Stimulated activated memory B cell treated with anti-CD40 and anti-IgM and Interleukin-4, amounts not matched to agents 10 μg/mL and 1 μg/mL and 100 μg/mL, for 72 hours (primary cell): Measurements from ENCODE around the gene HLA-DPA1.

Experiments used
- ATAC-seq: fragments of 150-1000 bp; cut with Tn5 transposase; 2 replicates; pipeline ENCODE4 v1.10.0; 2021
- H3K27ac Mint-ChIP-seq: one replicate; pipeline ENCODE4 v1.8.0; 2022; ENCODE audit warnings: mild to moderate bottlenecking, mixed read lengths
- H3K27me3 Mint-ChIP-seq: one replicate; pipeline ENCODE4 v1.8.0; 2022; ENCODE audit warnings: mixed read lengths
- H3K36me3 Mint-ChIP-seq: one replicate; pipeline ENCODE4 v1.8.0; 2022; ENCODE audit warnings: mixed read lengths
- H3K4me1 Mint-ChIP-seq: one replicate; pipeline ENCODE4 v1.8.0; 2022; ENCODE audit warnings: mixed read lengths
- H3K4me3 Mint-ChIP-seq: one replicate; pipeline ENCODE4 v1.8.0; 2022; ENCODE audit warnings: mild to moderate bottlenecking, moderate library complexity, mixed read lengths
- H3K9me3 Mint-ChIP-seq: one replicate; pipeline ENCODE4 v1.8.0; 2022; ENCODE audit warnings: mixed read lengths

The HLA-DPA1 gene

DNA sequence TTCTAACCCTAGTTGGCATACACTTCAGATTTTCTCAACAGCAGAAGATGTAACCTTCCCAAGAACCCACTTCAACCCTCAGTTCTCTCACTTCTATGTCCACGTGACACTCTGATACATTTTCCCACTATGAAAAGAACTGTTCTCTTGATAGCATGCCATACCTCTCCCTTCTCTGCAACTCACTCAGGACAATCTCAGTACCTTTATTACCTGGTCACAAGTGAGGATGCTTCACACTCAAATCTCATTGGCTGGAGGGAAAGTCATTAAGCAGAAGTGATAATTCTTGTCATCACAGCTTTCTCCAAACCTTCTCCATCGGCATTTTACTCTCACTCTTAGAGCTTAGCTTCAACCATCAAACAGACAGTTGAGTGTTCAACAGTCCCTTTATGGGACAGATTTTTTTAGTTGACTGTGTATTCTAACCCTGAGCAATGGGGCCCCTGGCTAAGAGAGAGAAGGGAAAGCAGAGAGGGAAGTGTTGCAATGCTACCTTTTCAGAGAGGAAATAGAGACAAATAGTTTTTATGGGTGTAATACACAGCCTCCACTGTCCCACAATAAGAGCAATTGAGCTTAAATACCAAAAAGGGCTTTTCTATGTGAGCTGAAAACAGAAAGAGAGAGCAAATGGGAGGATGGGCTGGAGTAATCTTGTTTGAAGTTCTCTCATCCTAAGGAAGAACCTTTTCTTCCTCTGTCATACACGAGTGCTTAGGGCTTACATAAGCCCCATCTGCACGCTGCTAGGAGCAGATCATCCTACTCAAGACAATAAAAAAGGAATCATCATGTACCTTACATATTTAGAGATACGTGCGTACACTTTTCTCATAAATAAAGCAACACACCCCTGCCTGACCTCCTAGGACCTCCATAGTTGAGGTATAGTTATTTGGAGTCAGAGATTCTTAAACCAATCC is 16.0 kb downstream of the HLA-DPA1 start:
- peaks cover 27% of the 10 kb centered on the region for H3K4me1 Mint-ChIP-seq
- H3K9me3 Mint-ChIP-seq: peaks cover 6% of the 10 kb centered on the region
- ATAC-seq: peak; percentile 95
- H3K27me3 Mint-ChIP-seq: no peaks in the 10 kb centered on the region
- H3K27ac Mint-ChIP-seq: peak overlapping the region; percentile 92
- peak overlapping the region; percentile 60 for H3K4me3 Mint-ChIP-seq
- peaks cover 6% of the 10 kb centered on the region for H3K36me3 Mint-ChIP-seq

DNA sequence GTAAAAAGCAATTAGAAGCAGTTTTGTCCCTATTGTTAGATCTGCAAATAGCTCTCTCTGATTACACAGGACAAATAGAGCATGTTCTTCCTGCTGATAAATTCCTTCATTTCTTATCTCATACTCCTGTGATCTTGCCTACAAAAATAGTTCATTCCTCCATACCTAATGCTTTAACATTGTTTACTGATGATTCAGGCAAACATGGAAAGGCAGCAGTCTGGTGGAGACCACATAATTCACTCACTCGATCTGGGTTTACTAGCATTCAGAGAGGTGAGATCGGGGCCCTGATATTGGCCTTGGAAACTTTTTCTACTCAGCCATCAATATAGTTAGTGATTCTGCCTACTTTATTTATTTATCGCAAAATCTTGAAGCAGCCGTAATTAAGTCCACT is 20.2 kb downstream of the HLA-DPA1 start:
- Mint-ChIP-seq H3K36me3 (no peaks in the 10 kb centered on the region), H3K27me3 (no peaks in the 10 kb centered on the region), H3K9me3 (peaks cover 3% of the 10 kb centered on the region), H3K4me1 (peaks cover 34% of the 10 kb centered on the region), H3K4me3 (no peak overlapping the region), H3K27ac (peak overlapping the region; percentile 27)
- no peak for ATAC-seq

DNA sequence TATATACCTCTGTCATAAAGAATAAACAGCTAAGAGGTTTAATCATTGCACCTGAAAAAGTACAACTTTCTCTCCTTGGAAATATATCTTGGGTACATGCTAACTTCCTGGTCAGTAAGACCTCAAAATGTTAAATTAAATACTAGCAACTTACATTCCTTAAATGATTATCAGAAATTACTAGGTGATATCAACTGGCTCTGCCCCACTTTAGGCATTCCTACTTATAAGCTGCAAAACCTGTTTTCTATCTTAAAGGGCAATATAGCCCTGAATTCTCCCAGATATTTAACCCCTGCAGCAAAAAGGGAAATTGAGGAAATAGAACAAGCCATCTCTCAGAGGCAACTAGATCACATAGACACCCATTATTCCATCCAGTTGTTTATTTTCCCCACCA is 20.8 kb downstream of the HLA-DPA1 start:
- Mint-ChIP-seq H3K27me3 (no peaks in the 10 kb centered on the region), H3K4me3 (no peak overlapping the region), H3K27ac (peak overlapping the region; percentile 27), H3K4me1 (peaks cover 28% of the 10 kb centered on the region), H3K9me3 (peaks cover 3% of the 10 kb centered on the region), H3K36me3 (no peaks in the 10 kb centered on the region)
- no peak for ATAC-seq

DNA sequence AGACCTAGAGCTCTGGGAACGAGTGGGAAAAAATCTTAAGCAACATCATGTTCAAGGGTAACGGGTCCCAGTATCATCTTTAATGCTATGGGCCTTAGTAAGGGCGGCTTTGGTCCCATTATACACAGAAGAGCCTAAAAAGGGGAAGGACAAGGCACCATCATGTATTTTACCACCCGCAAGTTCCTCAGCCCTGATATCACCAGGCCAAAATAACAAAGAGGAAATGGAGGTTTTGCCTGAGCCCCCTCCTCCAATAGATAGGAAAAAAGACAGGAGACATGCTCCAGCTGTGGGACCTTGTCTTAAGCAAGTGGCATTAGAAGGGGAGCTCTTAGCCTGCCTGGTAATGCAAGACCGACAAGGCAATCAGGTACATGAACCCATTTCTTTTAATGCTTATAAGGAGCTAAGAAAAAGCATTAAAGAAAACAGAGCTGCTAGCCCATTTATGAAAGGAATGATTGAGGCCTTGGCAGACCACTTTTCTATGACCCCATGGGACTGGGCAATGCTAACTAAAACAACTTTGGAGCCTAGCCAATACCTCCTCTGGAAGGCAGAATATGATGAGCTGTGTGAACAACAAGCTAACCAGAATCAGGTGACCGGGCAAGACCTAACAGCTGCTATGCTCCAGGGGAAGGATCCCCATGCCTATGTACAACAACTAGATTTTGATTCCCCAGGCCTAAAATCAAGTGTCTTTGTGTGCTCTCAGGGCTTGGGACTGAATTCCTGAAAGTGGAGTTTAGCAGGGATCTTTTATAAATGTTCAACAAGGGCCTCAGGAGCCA is 23.2 kb downstream of the HLA-DPA1 start:
- H3K36me3 Mint-ChIP-seq: no peaks in the 10 kb centered on the region
- no peak for ATAC-seq
- H3K4me1 Mint-ChIP-seq: peaks cover 21% of the 10 kb centered on the region
- H3K9me3 Mint-ChIP-seq: peaks cover 3% of the 10 kb centered on the region
- no peak overlapping the region for H3K4me3 Mint-ChIP-seq
- H3K27ac Mint-ChIP-seq: peak overlapping the region; percentile 80
- H3K27me3 Mint-ChIP-seq: no peaks in the 10 kb centered on the region

DNA sequence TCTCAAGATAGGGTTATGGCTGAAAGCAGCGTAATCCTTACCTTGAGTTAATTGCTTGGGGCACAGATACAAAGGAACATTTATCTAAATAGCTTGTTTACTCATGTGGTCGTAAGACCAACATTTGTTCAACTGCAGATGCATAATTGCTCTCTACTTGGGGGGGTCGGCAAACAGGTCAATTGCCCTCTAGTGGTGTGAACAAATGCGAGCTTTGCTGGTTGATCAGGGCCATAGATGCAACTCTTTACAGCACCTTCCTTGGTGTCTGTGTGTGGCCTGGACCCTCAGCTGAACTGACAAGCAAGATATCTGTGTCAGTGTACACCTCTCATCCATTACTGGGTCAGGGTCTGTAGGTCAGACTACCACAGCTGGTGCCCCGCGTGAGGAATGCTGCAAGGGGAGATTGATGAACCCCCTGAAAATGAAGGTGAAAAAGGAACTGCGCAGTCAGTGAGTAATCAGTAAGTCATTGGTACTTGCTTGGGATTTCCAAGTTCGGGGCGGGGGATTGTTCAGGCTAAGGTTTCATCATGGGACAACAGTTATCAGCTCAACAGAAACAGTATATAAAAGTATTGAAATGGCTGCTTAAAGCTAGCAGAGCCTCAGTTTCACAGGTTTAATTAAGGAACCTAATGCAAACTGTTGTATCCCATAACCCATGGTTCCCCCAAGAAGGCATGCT is 24.0 kb downstream of the HLA-DPA1 start:
- no peaks in the 10 kb centered on the region for H3K27me3 Mint-ChIP-seq
- no peak overlapping the region for H3K4me3 Mint-ChIP-seq
- peak overlapping the region; percentile 80 for H3K27ac Mint-ChIP-seq
- H3K4me1 Mint-ChIP-seq: peaks cover 24% of the 10 kb centered on the region
- no peak for ATAC-seq
- H3K36me3 Mint-ChIP-seq: no peaks in the 10 kb centered on the region
- H3K9me3 Mint-ChIP-seq: peaks cover 3% of the 10 kb centered on the region

DNA sequence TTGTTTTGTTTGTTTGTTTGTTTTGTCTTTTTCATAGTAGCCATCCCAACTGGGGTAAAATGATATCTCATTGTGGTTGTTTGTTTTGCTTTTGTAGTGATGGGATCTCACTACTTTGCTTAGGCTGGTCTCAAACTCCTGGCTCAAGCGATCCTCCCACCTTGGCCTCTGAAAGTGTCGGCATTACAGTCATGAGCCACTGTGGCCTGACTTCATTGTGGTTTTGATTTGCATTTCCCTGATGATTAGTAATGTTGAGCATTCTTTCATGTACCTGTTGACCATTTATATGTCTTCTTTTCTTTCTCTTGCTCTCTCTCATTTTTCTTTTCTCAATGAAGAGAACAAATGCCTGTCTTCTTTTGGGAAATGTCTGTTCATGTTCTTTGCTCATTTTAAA is 33.3 kb downstream of the HLA-DPA1 start:
- no peaks in the 10 kb centered on the region for H3K27me3 Mint-ChIP-seq
- H3K4me3 Mint-ChIP-seq: no peak overlapping the region
- H3K27ac Mint-ChIP-seq: peak overlapping the region; percentile 57
- H3K9me3 Mint-ChIP-seq: peaks cover 17% of the 10 kb centered on the region
- ATAC-seq: peak; percentile 60
- H3K4me1 Mint-ChIP-seq: peaks cover 13% of the 10 kb centered on the region
- peaks cover 13% of the 10 kb centered on the region for H3K36me3 Mint-ChIP-seq

DNA sequence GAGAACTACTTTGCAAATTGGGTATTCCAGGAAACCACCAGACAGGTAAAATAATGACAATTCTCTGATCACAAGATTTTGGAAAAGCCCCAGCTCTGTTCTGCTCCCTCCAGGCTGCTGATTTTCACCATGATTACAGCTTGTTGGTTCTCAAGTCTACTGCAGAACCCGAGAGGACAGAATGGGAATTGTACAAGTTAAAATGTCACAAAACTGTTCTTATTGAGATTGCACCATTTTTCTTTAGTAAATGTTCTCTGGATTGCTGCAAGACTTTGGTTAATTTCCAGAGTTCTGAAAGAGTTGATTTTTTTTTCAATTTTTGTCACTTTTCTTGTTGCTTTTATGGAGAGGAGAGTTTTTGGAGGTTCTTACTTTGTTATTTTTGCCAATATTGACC is 36.9 kb downstream of the HLA-DPA1 start:
- Mint-ChIP-seq H3K27me3 (no peaks in the 10 kb centered on the region), H3K27ac (peak overlapping the region; percentile 100), H3K4me1 (peaks cover 24% of the 10 kb centered on the region), H3K36me3 (peaks cover 37% of the 10 kb centered on the region), H3K9me3 (peaks cover 27% of the 10 kb centered on the region), H3K4me3 (no peak overlapping the region)
- ATAC-seq: no peak

DNA sequence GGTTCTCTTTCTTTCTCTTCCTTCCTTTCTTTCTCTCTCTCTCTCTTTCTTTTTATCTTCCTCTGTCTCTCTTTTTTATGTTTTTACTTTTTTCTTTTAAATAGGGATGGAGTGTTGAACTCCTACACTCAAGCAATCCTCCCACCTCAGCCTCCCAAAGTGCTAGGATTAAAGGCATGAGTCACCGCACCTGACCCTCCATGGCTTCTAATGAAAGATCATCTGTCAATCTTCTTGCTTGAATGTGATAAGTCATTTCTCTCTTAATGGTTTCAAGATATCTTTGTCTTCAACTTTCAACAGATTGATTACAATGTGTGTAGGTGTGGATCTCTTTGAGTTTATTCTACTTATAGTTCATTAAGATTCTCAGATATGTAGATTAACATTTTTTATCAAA is 38.9 kb downstream of the HLA-DPA1 start:
- no peak for ATAC-seq
- no peak overlapping the region for H3K4me3 Mint-ChIP-seq
- H3K36me3 Mint-ChIP-seq: peaks cover 37% of the 10 kb centered on the region
- peak overlapping the region; percentile 100 for H3K27ac Mint-ChIP-seq
- peaks cover 22% of the 10 kb centered on the region for H3K9me3 Mint-ChIP-seq
- no peaks in the 10 kb centered on the region for H3K27me3 Mint-ChIP-seq
- H3K4me1 Mint-ChIP-seq: peaks cover 35% of the 10 kb centered on the region

DNA sequence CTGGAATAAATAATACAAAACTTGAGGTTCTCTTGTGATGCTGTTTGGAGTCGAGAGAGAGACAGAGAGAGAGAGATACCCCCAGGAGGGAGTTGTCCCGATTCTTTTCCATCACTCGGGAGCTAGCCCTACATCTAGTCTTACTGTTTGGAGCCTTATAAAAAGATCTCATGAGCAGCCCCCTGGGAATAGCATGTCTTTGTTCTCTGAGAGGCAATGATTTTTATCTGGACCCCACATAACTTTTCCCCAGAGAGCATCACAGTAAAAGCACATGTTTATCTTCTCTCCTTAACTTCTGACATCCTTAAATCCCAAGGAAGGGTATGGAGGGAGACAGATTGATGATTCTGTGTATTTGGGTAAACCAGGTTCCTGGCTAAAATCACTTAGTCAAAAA is 43.2 kb downstream of the HLA-DPA1 start:
- ATAC-seq: no peak
- H3K9me3 Mint-ChIP-seq: peaks cover 11% of the 10 kb centered on the region
- peak overlapping the region; percentile 100 for H3K27ac Mint-ChIP-seq
- H3K4me1 Mint-ChIP-seq: peaks cover 62% of the 10 kb centered on the region
- peak overlapping the region; percentile 83 for H3K4me3 Mint-ChIP-seq
- no peaks in the 10 kb centered on the region for H3K27me3 Mint-ChIP-seq
- H3K36me3 Mint-ChIP-seq: peaks cover 25% of the 10 kb centered on the region

DNA sequence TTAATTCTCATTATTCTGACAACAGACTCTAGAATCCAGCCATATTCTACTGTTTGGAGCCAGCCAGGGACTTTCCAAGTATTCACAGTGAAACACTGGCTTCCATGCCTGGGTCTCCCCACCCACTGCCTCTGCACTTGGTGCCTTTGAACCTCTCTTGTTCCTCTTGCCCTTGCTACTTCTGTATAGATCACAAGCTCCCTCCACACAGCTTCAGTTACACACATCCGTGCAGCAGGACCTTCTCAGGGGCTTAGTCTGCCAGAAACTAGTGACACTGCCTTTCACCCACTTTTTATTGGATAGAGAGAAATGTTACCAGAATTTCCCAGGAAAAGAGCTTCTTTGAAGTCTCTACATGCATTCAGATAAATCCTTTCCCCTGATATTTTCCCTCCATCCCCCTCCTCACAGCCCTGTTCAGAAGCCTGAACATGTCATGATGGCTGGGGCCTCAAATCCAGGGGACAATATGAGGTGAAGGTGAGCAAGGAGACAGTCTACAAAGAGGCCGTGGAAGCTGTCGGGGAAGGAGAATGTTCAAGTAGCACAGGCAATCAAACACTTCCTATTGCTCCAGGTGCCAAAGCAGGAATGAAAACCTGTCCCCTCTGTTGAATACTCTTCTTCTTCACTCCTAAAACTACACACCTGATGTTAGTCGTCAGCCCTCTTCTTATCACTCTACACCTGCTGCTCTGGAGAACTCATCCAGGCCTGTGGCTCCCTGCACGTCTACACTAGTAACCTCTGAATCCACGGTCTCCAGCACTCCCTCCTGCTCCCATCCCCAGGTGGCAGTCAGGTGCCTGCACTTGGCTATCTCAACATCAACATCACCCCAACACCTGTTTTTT is 43.9 kb downstream of the HLA-DPA1 start:
- H3K4me3 Mint-ChIP-seq: peak overlapping the region; percentile 83
- peaks cover 62% of the 10 kb centered on the region for H3K4me1 Mint-ChIP-seq

DNA sequence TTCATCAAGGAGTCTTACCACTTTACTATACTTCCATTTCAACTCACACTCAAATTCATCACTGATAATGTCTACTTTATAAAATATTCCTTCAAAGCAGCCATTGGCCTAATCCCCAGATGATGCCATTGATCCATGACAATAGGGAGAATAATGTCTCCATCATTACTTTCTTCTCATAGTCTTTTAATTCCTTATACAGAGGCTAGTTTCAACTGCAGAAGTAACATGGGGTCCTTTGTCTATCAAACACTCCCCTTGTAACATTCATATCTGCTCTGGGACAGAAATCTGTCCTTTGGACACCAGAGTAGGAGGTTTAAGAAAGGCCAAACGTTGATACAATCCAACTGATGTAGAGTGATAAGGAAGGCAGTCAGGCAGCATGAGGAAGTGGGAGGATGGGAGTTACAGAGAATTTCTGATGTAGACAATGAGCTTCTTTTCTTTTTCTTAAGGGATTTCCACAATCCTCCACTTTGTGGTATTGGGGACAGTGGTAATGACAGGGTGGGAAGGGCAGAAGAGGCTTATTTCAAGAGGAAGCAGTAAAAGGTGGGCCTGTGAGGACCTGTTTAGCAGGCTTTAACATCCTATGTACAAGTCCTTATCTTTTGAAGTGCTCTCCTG is 45.1 kb downstream of the HLA-DPA1 start:
- H3K9me3 Mint-ChIP-seq: peaks cover 2% of the 10 kb centered on the region
- H3K4me1 Mint-ChIP-seq: peaks cover 62% of the 10 kb centered on the region
- peaks cover 7% of the 10 kb centered on the region for H3K36me3 Mint-ChIP-seq
- H3K27ac Mint-ChIP-seq: peak overlapping the region; percentile 100
- no peaks in the 10 kb centered on the region for H3K27me3 Mint-ChIP-seq
- peak overlapping the region; percentile 82 for H3K4me3 Mint-ChIP-seq
- ATAC-seq: peak; percentile 13

More for the DNA sequence above, 43.9 kb downstream of the HLA-DPA1 start:
- Mint-ChIP-seq H3K27me3 (no peaks in the 10 kb centered on the region), H3K9me3 (peaks cover 8% of the 10 kb centered on the region), H3K36me3 (peaks cover 18% of the 10 kb centered on the region), H3K27ac (peak overlapping the region; percentile 100)
- ATAC-seq: peak; percentile 95

DNA sequence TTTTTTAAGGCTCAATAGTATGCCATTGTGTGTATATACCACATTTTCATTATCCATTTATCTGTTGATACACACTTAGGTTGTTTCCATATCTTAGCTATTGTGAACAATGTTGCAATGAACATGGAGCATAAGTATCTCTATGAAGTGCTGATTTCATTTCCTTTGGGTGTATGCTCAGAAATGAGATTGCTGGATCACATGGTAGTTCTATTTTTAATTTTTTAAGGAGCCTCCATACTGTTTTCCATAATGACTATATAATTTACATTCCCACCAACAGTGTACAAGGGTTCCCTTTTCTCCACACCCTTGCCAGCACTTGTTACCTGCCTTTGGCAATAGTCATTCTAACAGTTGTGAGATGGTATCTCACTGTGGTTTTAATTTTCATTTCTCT is 48.9 kb downstream of the HLA-DPA1 start:
- no peak for ATAC-seq
- Mint-ChIP-seq H3K4me3 (no peak overlapping the region), H3K4me1 (peaks cover 41% of the 10 kb centered on the region), H3K36me3 (no peaks in the 10 kb centered on the region), H3K27ac (peak overlapping the region; percentile 23), H3K9me3 (no peaks in the 10 kb centered on the region), H3K27me3 (no peaks in the 10 kb centered on the region)

DNA sequence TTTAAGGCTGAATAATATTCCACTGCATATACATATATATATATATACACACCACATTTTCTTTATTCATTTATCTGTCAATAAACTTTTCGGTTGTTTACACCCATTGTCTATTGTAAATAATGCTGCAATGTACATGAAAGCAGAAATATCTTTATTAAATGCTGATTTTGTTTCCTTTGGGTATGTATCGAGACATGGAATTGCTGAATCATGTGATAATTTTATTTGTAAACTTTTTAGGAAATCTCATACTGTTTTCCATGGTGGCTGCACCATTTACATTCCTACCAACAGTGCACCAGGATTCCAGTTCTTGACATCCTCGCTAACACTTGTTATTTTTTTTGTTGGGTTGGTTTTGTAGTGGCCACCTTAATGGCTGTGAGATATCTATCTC is 49.9 kb downstream of the HLA-DPA1 start:
- no peak overlapping the region for H3K4me3 Mint-ChIP-seq
- no peaks in the 10 kb centered on the region for H3K36me3 Mint-ChIP-seq
- H3K27me3 Mint-ChIP-seq: no peaks in the 10 kb centered on the region
- H3K4me1 Mint-ChIP-seq: peaks cover 41% of the 10 kb centered on the region
- no peak for ATAC-seq
- H3K9me3 Mint-ChIP-seq: no peaks in the 10 kb centered on the region
- H3K27ac Mint-ChIP-seq: peak overlapping the region; percentile 96

DNA sequence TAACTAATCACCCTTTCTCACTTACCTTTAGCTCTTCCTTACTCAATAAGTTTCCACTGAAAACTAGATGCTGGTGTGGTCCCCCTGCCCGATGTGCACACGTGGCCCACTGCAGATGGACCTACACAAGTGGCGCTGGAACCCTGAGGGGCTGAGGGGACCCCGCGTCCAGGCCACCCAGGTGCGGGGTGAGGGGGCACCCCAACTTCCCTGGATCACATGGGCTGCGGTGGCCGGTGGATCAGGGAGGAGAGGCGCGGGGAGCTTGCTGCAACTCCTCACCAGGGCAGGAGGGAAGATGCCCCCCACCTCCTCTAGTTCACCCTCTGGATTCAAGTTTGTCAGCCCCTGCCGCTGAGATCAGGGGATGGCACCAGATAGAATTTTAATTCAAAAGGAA is 51.5 kb downstream of the HLA-DPA1 start:
- Mint-ChIP-seq H3K4me3 (no peak overlapping the region), H3K27me3 (no peaks in the 10 kb centered on the region), H3K36me3 (no peaks in the 10 kb centered on the region), H3K4me1 (peaks cover 43% of the 10 kb centered on the region), H3K27ac (peak overlapping the region; percentile 96), H3K9me3 (no peaks in the 10 kb centered on the region)
- ATAC-seq: no peak
